EH (cell line): ENCODE results near the gene ABLIM3.
A peak's percentile ranks its signal among the peaks of the same experiment; 100 is the strongest.

Experiments
- DNase-seq: peaks from one replicate; pipeline ENCODE4 v3.0.0-alpha.2; 2015; ENCODE audit warnings: low read depth

ABLIM3 gene

DNA sequence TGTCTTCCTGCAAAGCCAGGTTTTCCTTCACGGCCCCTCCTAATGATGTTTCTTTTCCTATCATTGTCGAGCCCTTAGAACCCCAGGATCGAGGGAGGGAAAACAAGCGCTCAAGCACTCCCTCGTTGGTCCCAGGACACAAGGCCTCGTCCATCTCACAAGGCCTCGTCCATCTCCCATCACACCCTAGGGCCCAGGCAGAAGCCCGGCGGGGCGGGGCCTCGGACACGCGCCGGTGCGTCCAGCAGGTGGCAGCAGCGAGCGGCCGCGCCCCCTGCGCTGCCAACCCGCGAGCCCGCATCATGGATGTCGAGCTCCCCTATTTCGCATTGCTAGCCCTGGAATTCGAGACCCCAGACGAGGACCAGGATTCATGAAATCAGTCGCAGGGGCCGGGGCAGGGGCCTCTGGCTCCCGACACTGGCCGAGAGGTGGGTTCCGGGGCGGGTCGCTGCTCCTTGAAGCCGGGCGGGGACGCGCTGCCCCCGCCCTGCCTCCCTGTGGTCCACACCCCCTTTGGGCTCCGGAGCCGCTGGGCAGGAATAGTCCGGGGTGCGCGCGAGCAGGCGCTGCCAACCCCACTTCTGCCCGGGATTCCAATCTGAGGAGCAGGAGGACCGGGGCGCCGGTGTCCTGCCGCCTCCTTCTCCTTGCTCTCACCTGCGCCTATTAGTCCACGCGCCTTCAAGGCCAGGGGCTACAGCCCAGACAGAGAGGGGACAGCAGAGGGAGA lies at the start of gene ABLIM3:
TSS of gene ABLIM3 (plus strand) at position 270 of the 733 bp plus-strand sequence. CDS start 603 bp downstream, outside the sequence.
- peak; percentile 72 for DNase-seq

DNA sequence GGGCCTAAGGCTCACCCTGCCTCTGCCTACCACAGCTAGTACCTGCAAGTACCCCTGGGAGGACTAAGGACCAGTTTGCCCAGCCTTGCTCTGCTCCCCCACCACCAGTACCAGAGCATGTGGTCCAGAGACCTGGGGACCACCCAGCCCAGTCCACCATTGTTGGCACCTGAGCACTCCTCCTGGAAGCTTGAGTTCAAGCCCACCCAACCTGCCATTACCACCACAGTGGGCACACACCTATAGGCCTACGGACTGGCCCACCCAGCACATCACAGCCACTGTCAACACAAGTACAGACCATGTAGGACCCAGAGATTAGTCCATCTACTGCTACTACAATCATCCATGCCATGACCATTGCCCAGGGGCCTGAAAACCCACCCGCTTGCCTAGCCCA lies 47.7 kb upstream of the ABLIM3 start:
- no peak for DNase-seq

DNA sequence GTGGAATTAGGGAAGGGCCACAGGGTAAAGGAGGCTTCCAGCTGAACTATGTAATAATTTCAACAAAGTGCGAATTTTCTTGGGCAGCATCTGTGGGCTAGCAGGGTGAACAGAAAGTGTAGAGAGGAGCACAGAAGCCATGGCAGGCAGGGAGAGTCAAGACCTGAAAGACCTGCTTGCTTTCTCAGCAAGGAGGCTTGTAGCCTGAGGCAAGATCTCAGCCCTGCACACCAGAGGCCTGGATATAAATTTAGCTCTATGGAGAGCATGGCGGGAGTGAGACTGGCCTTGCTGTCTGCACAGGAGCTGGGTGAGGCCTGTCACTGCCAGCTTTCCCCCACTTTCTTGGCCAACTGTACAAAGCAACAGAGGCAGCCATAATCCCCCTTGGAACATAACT lies 46.3 kb upstream of the ABLIM3 start:
- DNase-seq, result no peak

- no peak for DNase-seq
Measured at GRCh38 chr5:149099920-149100319, 41.4 kb upstream of the ABLIM3 start.

- DNase-seq, result no peak
Measured at GRCh38 chr5:149100331-149100730, 41.0 kb upstream of the ABLIM3 start.

DNA sequence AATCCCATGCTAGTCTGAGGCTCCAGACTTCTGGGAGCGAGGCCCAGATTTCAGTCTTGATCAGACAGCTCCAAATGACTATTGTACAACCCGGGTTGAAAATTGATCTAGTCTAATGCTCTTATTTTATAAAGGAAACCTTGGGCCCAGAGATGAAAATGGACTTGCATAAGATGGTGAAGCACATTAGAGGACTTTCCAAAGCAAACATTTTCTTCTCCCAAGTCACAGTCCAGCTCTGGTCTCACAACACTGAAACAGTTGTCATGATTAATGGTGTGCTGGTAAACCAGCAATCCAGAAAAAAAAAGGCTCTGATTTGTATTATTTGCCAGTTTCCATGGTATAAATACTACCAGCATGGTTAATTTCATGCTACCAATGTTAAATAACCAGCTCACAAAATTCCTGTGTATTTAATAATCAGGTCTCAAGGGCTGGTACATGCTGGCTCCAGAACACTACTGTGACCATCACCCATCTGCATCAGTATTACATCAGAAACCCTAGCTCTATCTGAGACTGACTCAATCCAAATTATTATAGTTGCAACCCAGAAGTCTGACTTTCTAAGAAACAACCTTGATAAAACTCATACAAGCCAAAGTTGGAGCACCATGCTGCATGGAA lies 32.5 kb upstream of the ABLIM3 start:
- DNase-seq, result peak; percentile 18

DNA sequence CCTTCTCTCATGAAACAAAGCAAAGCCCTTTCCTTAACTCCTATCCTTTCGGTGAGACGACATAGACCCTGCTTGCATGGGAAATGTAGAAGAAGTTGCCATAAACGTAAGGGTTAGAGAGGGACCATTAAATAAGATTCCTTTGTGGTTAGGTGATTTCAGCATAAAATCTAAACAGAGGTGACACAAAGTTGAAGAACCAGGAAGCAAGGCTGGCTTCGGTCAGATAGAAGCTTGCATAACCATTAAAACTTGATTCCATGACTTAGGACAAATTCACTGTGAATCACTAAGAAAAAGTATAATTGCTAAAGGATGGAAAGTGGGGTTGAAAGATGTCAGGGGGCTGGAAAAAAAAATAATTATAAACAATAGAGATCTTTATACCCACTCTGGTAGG lies 30.9 kb upstream of the ABLIM3 start:
- DNase-seq, result peak; percentile 25

GRCh38 chr5:149113669-149114068 lies 27.6 kb upstream of the ABLIM3 start:
- DNase-seq, result peak; percentile 67

DNA sequence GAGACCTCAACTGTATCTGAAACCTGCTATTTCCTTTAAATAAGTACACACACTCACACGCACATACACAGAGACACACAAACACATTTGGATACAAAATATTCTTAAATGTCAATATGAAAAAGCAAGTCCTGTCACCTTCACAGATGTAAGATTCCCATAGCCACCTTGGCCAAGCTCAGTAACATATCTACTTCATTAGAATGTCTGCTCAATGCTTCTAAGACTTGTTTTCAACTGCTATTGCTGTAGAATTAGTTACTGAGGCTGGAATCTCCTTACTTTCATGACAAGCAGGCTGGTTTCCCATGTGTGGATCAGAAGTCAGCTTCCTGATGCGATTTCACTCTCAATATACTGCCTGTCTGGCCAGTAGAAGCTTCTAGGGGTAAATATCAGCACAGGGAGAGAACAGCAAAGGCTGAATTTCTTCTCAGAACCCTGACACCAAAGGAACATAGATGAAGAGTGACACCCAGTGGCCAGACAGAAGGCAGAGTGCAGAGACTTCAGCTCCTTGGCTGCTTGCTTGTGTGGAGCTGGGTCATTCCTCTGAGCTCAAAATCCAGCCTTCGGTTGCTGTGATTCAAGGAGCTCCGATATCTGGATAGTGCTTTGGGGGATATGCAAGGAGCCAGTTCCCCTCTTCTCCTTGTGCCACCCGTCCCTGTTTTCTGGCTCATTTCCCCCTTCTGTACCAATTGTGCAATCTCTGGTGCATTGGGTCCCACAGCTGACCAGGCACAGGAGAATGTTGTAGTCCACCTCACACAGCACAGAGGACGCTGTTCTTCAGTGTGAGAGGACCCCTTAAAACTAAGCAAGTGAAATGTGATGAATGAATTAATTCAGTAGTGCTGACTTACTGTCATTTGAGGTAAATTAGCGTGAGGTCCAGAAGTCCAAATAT lies 26.6 kb upstream of the ABLIM3 start:
- peak; percentile 85 for DNase-seq

- DNase-seq, result no peak
Measured at GRCh38 chr5:149117970-149118369, 23.3 kb upstream of the ABLIM3 start.

DNA sequence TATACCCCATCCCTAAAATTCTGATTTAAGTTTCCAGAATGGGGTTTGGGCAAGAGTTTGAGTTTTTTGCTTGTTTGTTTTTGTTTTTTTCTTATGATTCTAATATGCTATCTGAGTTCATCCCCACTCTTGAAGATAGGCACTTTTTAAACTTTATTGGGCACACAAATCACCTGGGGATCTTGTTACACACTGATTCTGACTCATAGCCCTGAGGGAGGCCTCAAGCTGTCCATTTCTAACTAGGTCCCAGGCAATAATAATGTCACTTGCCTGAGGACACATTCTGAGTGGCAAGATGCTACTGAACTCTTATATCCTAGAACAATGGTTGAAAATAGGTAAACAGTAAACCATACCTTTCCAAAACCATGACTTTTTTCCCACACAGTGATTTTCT lies 22.8 kb upstream of the ABLIM3 start:
- DNase-seq, result peak; percentile 22

DNA sequence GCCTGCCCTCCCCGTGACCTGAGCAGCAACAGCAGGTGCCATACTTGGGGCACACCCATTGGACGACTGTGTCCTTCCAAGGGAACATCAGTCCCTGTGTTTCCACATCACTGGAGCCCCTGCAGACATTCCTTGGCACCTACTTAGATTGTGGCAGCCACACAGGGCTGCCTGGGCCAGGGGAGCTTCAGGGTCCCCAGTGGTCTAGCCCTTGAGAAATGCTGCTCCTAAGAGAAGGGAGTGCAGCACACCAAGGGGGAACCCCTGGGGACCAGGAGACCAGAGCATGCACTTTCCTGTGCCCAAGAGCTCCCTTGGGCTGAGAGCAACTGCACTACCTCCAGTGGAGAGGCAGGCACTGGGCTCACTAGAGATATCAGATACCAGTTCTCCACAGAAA lies 20.1 kb upstream of the ABLIM3 start:
- DNase-seq, result no peak

DNA sequence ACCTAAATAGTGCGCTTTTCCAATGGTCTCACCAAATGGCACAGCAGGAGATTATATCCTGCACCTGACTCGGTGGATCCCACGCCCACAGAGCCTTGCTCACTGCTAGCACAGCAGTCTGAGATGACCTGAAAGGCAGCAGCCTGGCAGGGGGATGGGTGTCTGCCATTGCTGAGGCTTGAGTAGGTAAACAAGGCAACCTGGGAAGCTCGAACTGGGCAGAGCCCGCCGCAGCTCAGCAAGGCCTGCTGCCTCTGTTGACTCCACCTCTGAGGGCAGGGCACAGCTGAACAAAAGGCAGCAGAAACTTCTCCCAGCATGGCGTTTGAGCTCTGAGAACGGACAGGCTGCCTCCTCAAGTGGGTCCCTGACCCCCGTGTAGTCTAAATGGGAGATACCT lies 18.1 kb upstream of the ABLIM3 start:
- DNase-seq, result no peak

- DNase-seq, result peak; percentile 48
Measured at GRCh38 chr5:149125386-149125891, 15.9 kb upstream of the ABLIM3 start.

DNA sequence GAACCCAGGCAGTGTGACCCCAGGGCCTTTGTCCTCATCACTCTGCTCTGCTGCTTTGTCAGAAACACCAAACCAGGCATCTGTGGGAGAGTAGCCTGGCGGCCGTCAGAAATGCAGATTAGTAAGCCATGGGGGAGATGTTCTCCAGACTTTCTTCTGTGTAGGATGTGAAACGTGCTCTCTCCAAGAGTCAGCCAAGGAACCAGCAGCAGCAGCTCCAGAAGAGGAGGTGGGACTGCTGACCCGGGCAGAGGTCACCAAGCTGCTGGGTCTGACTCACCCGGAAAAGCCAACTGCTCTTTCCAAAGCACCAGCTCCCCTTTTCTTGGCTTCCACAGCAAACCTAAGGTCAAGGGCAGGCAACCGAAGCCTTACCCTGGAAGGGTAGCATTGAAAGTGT lies 14.4 kb upstream of the ABLIM3 start:
- no peak for DNase-seq

GRCh38 chr5:149127394-149127955 lies 13.8 kb upstream of the ABLIM3 start:
- DNase-seq, result no peak

DNA sequence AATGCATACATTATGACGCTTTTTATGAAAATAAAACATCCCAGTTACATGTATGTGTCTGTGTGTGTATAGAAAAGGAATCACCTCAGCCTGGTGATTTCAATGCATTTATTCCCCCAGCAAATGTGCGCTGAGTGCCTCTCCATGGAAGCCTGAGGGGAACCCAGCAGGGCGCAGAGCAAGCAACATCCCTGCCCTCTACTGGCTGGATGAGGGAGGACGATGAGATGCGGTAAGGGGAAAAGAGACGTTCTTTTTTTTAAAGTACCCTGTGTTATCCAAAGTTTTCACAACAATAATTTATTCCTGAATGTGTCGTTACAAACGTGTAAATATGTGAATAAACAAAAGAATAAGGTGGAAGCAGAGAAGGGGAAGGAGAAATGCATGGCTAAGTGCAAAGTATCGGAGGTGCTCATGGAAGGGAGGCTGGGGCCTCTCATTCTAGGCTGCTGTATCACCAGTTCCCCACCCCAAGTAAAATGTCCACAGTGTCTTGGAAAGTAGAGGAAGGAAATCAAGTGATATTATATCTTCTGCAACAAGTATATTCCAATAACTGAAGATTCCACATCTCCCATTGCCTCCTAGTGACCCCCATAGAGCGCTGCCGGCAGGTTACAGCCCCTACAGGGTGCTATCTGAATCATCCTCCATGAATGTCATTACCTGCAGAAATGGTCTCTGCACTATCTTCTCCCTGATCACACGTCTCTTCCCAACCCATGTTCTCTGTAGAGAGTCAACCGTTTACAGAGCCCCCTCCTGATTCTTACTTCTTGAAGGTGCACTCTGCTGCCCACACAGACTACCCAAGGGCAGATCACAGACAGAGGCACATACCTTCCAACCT lies 13.0 kb upstream of the ABLIM3 start:
- DNase-seq, result peak; percentile 52

- DNase-seq, result peak; percentile 69
Measured at GRCh38 chr5:149129181-149129580, 12.1 kb upstream of the ABLIM3 start.

- DNase-seq, result peak; percentile 44
Measured at GRCh38 chr5:149130121-149130914, 11.0 kb upstream of the ABLIM3 start.

GRCh38 chr5:149132474-149132873 lies 8.8 kb upstream of the ABLIM3 start:
- DNase-seq, result no peak
